Ascending aorta (tissue), 2 donors: ENCODE results near the gene TOR3A. TPM values are rescaled to one million over a fixed set of nuclear protein-coding genes. Genes with fewer than 3 reads are reported as not detected.

Experiments
- DNase-seq, 2 donors: peaks; one replicate each; pipeline ENCODE4 v3.0.0-alpha.2; 2019; ENCODE audit warnings: low spot score in 2 of 2
- H3K27ac ChIP-seq, 2 donors: fragments of 200-600 bp; sonication (generic); one replicate each; pipeline ENCODE4 v1.5.1; 2016 to 2017; ENCODE audit warnings: mild to moderate bottlenecking in 1 of 2
- H3K27me3 ChIP-seq: fragments of 200-600 bp; sonication (generic); one replicate; pipeline ENCODE4 v1.5.1; 2017
- H3K36me3 ChIP-seq, 2 donors: fragments of 200-600 bp; sonication (generic); one replicate each; pipeline ENCODE4 v1.5.1; 2016
- H3K4me1 ChIP-seq, 2 donors: fragments of 200-600 bp; sonication (generic); one replicate each; pipeline ENCODE4 v1.5.1; 2016 to 2017; ENCODE audit warnings: mild to moderate bottlenecking in 1 of 2
- H3K4me3 ChIP-seq, 2 donors: fragments of 200-600 bp; sonication (generic); one replicate each; pipeline ENCODE4 v1.5.1; 2016 to 2017; ENCODE audit warnings: mild to moderate bottlenecking in 1 of 2
- H3K9me3 ChIP-seq, 2 donors: fragments of 200-600 bp; sonication (generic); one replicate each; pipeline ENCODE4 v1.5.1; 2016
- intact Hi-C: fragments of 100-400 bp; cut with DNase I; formaldehyde crosslinking; loops from one replicate; pipeline ENCODE4 v1.15.1; 2023
- total RNA-seq: library from RNA; depleted of rRNA; stranded (reverse); fragments of >200 nt; gene quantifications from one replicate; pipeline ENCODE4 v1.1.0, GENCODE V29; 2016
- TF ChIP-seq, protein P1 (sequence below), 3 experiments: fragments of 200-600 bp in 2 of 3; fragments of 450-650 bp in 1 of 3; sonication (generic) in 2 of 3; IDR thresholded peaks; one replicate each; pipeline ENCODE4 v1.5.1; 2016 to 2019; ENCODE audit warnings: antibody characterized with exemption in 3 of 3, mild to moderate bottlenecking in 1 of 3, moderate library complexity in 1 of 3

TOR3A gene
- total RNA-seq, 1 donor from 2014 or later = 109 TPM

DNA sequence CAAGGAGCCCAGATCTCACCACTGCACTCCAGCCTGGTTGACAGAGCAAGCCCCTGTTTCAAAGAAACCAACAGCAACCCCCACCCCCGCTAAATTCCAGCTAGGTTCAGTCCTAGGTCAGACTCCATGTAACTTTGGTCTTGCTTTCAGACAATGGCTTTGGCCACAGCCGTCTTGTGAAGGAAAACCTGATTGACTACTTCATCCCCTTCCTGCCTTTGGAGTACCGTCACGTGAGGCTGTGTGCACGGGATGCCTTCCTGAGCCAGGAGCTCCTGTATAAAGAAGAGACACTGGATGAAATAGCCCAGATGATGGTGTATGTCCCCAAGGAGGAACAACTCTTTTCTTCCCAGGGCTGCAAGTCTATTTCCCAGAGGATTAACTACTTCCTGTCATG, 12.9 kb downstream of the TOR3A start:
- no peak overlapping the region for H3K4me3 ChIP-seq
- H3K4me1 ChIP-seq = peaks cover 9 to 15% of the 10 kb centered on the region in 2 donors
- intact Hi-C loops = no loop called here
- no peak overlapping the region for H3K27ac ChIP-seq
- no peak for DNase-seq
- TF ChIP-seq, protein P1, sequence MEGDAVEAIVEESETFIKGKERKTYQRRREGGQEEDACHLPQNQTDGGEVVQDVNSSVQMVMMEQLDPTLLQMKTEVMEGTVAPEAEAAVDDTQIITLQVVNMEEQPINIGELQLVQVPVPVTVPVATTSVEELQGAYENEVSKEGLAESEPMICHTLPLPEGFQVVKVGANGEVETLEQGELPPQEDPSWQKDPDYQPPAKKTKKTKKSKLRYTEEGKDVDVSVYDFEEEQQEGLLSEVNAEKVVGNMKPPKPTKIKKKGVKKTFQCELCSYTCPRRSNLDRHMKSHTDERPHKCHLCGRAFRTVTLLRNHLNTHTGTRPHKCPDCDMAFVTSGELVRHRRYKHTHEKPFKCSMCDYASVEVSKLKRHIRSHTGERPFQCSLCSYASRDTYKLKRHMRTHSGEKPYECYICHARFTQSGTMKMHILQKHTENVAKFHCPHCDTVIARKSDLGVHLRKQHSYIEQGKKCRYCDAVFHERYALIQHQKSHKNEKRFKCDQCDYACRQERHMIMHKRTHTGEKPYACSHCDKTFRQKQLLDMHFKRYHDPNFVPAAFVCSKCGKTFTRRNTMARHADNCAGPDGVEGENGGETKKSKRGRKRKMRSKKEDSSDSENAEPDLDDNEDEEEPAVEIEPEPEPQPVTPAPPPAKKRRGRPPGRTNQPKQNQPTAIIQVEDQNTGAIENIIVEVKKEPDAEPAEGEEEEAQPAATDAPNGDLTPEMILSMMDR (IDR thresholded peaks at IDR 0.05) = no peak
- H3K36me3 ChIP-seq = peaks cover 46 to 47% of the 10 kb centered on the region in 2 donors
- no peaks in the 10 kb centered on the region for H3K27me3 ChIP-seq
- H3K9me3 ChIP-seq = no peaks in the 10 kb centered on the region

DNA sequence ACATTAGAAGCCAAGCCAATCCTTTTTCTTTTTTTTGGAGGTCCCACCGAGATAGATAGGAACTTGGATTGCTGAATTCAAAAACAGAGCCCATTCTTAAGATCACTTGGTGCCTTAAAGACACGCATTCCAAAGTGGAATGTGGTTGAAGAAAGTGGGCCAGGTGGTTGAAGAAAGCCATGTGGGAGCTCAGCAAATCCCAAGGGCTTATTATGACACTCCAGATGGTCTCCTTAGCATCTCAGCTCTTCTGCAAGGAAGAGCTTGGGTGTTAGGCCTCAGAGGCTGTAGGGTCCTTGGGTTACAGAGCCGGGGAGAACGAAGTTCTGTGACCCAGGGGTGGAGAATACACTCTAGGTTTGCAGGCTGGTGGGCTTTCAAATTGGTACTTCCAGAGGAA, 13.5 kb downstream of the TOR3A start:
- Histone ChIP-seq H3K4me3 (no peak overlapping the region), H3K36me3 (peaks cover 47 to 50% of the 10 kb centered on the region in 2 donors), H3K27ac (no peak overlapping the region), H3K4me1 (peaks cover 9 to 11% of the 10 kb centered on the region in 2 donors), H3K9me3 (no peaks in the 10 kb centered on the region), H3K27me3 (no peaks in the 10 kb centered on the region)
- no peak for DNase-seq
- TF ChIP-seq, protein P1 (IDR thresholded peaks at IDR 0.05) = no peak
- intact Hi-C loops = no loop called here

DNA sequence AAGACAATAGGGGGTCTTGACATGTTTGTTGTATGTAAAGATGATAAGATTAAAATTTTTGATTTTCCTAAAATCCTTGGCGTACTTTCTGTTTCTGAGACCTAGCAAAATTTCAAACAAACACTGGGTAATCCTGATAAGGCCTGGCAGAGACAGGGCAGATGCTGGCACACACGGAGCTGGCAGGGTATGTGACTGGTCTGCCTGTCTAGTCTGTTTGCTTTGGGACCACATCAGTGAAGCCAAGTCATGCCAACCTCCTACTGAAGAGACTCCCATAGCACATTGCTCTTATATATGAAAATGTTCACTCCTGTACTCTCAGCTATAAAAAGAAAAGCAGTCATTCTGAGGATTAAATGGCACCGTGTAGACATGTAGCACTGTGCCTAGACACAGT, 14.1 kb downstream of the TOR3A start:
- peaks cover 49 to 55% of the 10 kb centered on the region in 2 donors for H3K36me3 ChIP-seq
- TF ChIP-seq, protein P1 (IDR thresholded peaks at IDR 0.05) = no peak
- no peak overlapping the region for H3K4me3 ChIP-seq
- no peak overlapping the region for H3K27ac ChIP-seq
- peaks cover 9 to 11% of the 10 kb centered on the region in 2 donors for H3K4me1 ChIP-seq
- H3K27me3 ChIP-seq = no peaks in the 10 kb centered on the region
- H3K9me3 ChIP-seq = no peaks in the 10 kb centered on the region
- no peak for DNase-seq
- intact Hi-C loops = no loop called here

DNA sequence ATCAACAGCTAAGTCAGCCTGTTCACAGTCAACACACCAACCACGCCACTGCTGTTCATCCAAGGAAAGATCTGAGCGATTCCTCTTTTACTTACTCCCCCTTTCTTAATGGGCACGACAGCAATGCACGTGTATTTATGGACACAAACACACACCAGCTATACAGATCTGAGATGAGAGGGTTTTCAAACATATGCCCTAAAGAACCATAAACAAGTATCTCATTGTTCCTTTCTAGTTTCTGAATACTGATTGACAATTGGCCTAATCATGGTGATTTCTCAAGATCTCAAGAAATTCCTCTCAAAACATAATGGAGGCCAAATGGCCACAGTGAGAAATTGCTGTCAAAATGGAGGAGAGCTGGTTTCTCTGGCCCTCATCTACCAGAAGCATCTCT, 18.0 kb downstream of the TOR3A start:
- DNase-seq = no peak
- Histone ChIP-seq H3K27me3 (no peaks in the 10 kb centered on the region), H3K27ac (no peak overlapping the region), H3K36me3 (peaks cover 34 to 38% of the 10 kb centered on the region in 2 donors), H3K4me3 (no peak overlapping the region), H3K4me1 (no peaks in the 10 kb centered on the region), H3K9me3 (no peaks in the 10 kb centered on the region)
- TF ChIP-seq, protein P1 (IDR thresholded peaks at IDR 0.05) = no peak
- intact Hi-C loops = no loop called here

DNA sequence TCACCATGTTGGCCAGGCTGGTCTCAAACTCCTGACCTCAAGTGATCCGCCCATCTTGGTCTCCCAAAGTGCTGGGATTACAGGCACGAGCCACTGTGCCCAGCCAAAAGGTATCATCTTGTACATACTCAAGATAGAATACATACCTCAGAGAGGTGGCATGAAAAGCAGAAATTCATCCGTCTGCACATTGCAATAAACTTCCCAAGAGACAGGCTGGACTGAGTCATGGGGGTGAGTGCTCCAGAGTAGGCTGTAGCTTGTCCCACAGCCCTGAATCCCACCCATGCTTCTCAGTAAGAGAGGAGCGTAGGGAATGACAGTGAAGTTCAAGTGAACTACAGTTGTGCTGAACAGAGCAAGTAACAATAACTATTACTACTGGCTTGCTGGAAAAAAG, 19.7 kb downstream of the TOR3A start:
- TF ChIP-seq, protein P1 (IDR thresholded peaks at IDR 0.05) = no peak
- intact Hi-C loops = no loop called here
- no peaks in the 10 kb centered on the region for H3K9me3 ChIP-seq
- peaks cover 21 to 25% of the 10 kb centered on the region in 2 donors for H3K36me3 ChIP-seq
- no peak overlapping the region for H3K27ac ChIP-seq
- H3K27me3 ChIP-seq = no peaks in the 10 kb centered on the region
- DNase-seq = no peak
- H3K4me3 ChIP-seq = no peak overlapping the region
- no peaks in the 10 kb centered on the region for H3K4me1 ChIP-seq

DNA sequence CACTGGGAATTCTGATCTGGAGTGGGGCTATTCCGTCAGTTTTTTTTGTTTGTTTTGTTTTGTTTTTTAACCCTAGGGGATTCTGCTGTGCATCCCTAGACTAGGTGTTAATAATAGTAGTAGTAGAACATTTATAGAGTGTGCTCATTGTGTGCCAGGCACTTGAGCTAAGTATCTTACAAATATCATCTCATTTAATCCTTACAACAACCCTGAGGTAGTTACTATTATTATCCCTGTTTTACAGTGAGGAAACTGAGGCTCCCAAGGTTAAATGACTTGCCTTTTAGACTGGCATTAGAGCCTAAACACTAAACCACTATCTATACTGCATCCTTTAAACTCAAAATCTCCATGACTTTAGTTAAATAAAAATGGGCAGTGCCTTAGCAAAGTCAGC, 22.1 kb downstream of the TOR3A start:
- H3K4me1 ChIP-seq = no peaks in the 10 kb centered on the region
- no peak for DNase-seq
- H3K36me3 ChIP-seq = peaks cover 22 to 35% of the 10 kb centered on the region in 2 donors
- no peaks in the 10 kb centered on the region for H3K9me3 ChIP-seq
- H3K27ac ChIP-seq = no peak overlapping the region
- H3K27me3 ChIP-seq = no peaks in the 10 kb centered on the region
- no peak overlapping the region for H3K4me3 ChIP-seq
- intact Hi-C loops = no loop called here
- TF ChIP-seq, protein P1 (IDR thresholded peaks at IDR 0.05) = no peak
